Endothelial cell of umbilical vein (primary cell): Measurements from ENCODE around the gene SUSD6. TPM values are rescaled to one million over a fixed set of nuclear protein-coding genes. Genes with fewer than 3 reads are reported as not detected.

Experiments
- BruUV-seq: library from RNA; stranded (reverse); fragments of 400-500 nt; replicated peaks from 2 replicates; lab custom pipeline; 2021; lab: Mats Ljungman, UMichigan
- CTCF ChIA-PET: fragments of 300-600, 350-600 bp; sonication (Branson Sonifier 250); formaldehyde crosslinking; loops from one replicate; lab custom pipeline; 2021; ENCODE audit warnings: antibody characterized with exemption, inconsistent platforms; lab: Charles Lee
- POLR2A ChIA-PET: fragments of 300-600, 350-600 bp; sonication (Branson Sonifier 250); formaldehyde crosslinking; loops from one replicate; lab custom pipeline; 2021; ENCODE audit warnings: antibody characterized with exemption, inconsistent platforms; lab: Charles Lee
- DNase-seq: peaks from one replicate; pipeline ENCODE4 v3.0.0-alpha.2; 2011; ENCODE audit warnings: low read depth, low spot score
- FAIRE-seq: peaks from 2 replicates; lab custom pipeline; 2011; peaks lifted over from hg19 to GRCh38; lab: Jason Lieb, UNC
- H2AFZ ChIP-seq: 2 replicates; pipeline ENCODE4 v1.6.0; 2012; ENCODE audit warnings: low read depth, low read length, control low read depth, inconsistent platforms
- H3K27ac ChIP-seq: 2 replicates; pipeline ENCODE4 v1.5.1; 2011; ENCODE audit warnings: low read depth, mild to moderate bottlenecking, control low read depth, low read length, moderate library complexity; ENCODE audit not compliant: insufficient read depth
- H3K27me3 ChIP-seq, 2 experiments: 2 replicates each; pipeline versions ENCODE4 v1.6.0 to v1.6.1; 2011; ENCODE audit warnings: low read length in 2 of 2, mixed read lengths in 1 of 2; ENCODE audit not compliant: control insufficient read depth in 2 of 2, insufficient read depth in 2 of 2
- H3K36me3 ChIP-seq, 2 experiments: 2 replicates in 1 of 2; 3 replicates in 1 of 2; pipeline ENCODE4 v1.5.1; 2011; ENCODE audit warnings: low read length in 2 of 2, mild to moderate bottlenecking in 1 of 2, moderate library complexity in 1 of 2; ENCODE audit not compliant: control insufficient read depth in 2 of 2, insufficient read depth in 2 of 2; ENCODE audit errors: extremely low read depth in 1 of 2
- H3K4me1 ChIP-seq: 3 replicates; pipeline ENCODE4 v1.5.1; 2011; ENCODE audit warnings: mild to moderate bottlenecking, low read length; ENCODE audit not compliant: control insufficient read depth, insufficient read depth; ENCODE audit errors: extremely low read depth
- H3K4me2 ChIP-seq: 2 replicates; pipeline ENCODE4 v1.6.1; 2011; ENCODE audit warnings: low read length, control low read depth, mixed read lengths; ENCODE audit not compliant: insufficient read depth
- H3K4me3 ChIP-seq, 3 experiments: fragments of 200-600 bp in 1 of 3; sonication (generic), shearing (Covaris generic) in 1 of 3; replicated peaks in 1 of 3; 2 replicates each; pipeline ENCODE4 v1.5.1; 2011 to 2016; ENCODE audit warnings: control low read depth in 3 of 3, low read length in 3 of 3, mild to moderate bottlenecking in 2 of 3, inconsistent platforms in 1 of 3, low read depth in 1 of 3, moderate library complexity in 1 of 3; ENCODE audit not compliant: insufficient read depth in 1 of 3
- H3K79me2 ChIP-seq: 2 replicates; pipeline ENCODE4 v1.6.0; 2012; ENCODE audit warnings: low read length, inconsistent platforms; ENCODE audit not compliant: control insufficient read depth, insufficient read depth
- H3K9ac ChIP-seq: replicated peaks from 2 replicates; pipeline ENCODE3; 2011; ENCODE audit warnings: low read length, control low read depth; ENCODE audit not compliant: insufficient read depth; ENCODE audit errors: extremely low read depth
- H3K9me1 ChIP-seq: replicated peaks from 3 replicates; pipeline ENCODE4 v1.6.0; 2011; ENCODE audit warnings: mild to moderate bottlenecking, low read length; ENCODE audit not compliant: control insufficient read depth, insufficient read depth; ENCODE audit errors: extremely low read depth
- H3K9me3 ChIP-seq: replicated peaks from 2 replicates; pipeline ENCODE4 v1.5.1; 2012; ENCODE audit warnings: low read length, inconsistent platforms; ENCODE audit not compliant: control insufficient read depth, insufficient read depth
- H4K20me1 ChIP-seq: replicated peaks from 2 replicates; pipeline ENCODE3; 2011; ENCODE audit warnings: mild to moderate bottlenecking, low read length; ENCODE audit not compliant: control insufficient read depth, insufficient read depth; ENCODE audit errors: extremely low read depth
- CTCF ChIP-seq, 2 donors: IDR thresholded peaks; 1 replicate in 1 of 2; 2 replicates in 1 of 2; pipeline ENCODE4 v1.5.1; 2011; ENCODE audit warnings: low read length in 2 of 2, mild to moderate bottlenecking in 2 of 2, moderate library complexity in 2 of 2, control low read depth in 1 of 2, inconsistent platforms in 1 of 2, low read depth in 1 of 2; ENCODE audit not compliant: insufficient read depth in 1 of 2; ENCODE audit errors: extremely low read depth in 1 of 2
- EZH2 ChIP-seq: IDR thresholded peaks from 2 replicates; pipeline ENCODE4 v1.6.1; 2012; ENCODE audit warnings: borderline replicate concordance, low read depth, mild to moderate bottlenecking, moderate library complexity, low read length, inconsistent platforms; ENCODE audit not compliant: severe bottlenecking
- FOS ChIP-seq: IDR thresholded peaks from 2 replicates; pipeline ENCODE4 v1.6.1; 2011; ENCODE audit warnings: mild to moderate bottlenecking, low read length, moderate library complexity, borderline replicate concordance; ENCODE audit not compliant: insufficient read depth
- GATA2 ChIP-seq: IDR thresholded peaks from 2 replicates; pipeline ENCODE4 v1.7.0; 2011; ENCODE audit warnings: low read depth, mild to moderate bottlenecking, moderate library complexity, mixed read lengths, low read length; ENCODE audit not compliant: insufficient read length, insufficient read depth
- JUN ChIP-seq: IDR thresholded peaks from 2 replicates; pipeline ENCODE4 v1.6.1; 2011; ENCODE audit warnings: borderline replicate concordance, low read depth; ENCODE audit not compliant: insufficient read length, insufficient read depth
- MAX ChIP-seq: IDR thresholded peaks from 2 replicates; pipeline ENCODE4 v1.6.1; 2011; ENCODE audit not compliant: insufficient read depth, insufficient read length
- MYC ChIP-seq: IDR thresholded peaks from one replicate; pipeline ENCODE4 v1.6.1; 2011; ENCODE audit warnings: mild to moderate bottlenecking, low read depth, low read length
- POLR2A ChIP-seq: IDR thresholded peaks from 2 replicates; pipeline ENCODE4 v1.6.1; 2012; ENCODE audit warnings: low read depth, mild to moderate bottlenecking, control low read depth, low read length
- POLR2AphosphoS5 ChIP-seq: IDR thresholded peaks from 2 replicates; pipeline ENCODE4 v1.6.1; 2012; ENCODE audit warnings: low read depth, mild to moderate bottlenecking, control low read depth, low read length, moderate library complexity; ENCODE audit not compliant: insufficient read depth
- dilution Hi-C: fragments of 300-500 bp; cut with MboI; formaldehyde crosslinking; loops from one replicate; pipeline ENCODE4 v1.15.0; 2019; ENCODE audit warnings: low sequenced_read_pairs; ENCODE audit not compliant: extremely low pct_ligation_motif_present
- intact Hi-C: fragments of 100-400 bp; cut with micrococcal nuclease; formaldehyde crosslinking; loops from one replicate; pipeline ENCODE4 v1.10.0; 2022
- polyA plus RNA-seq, 4 experiments: library from polyadenylated mRNA; depleted of rRNA in 3 of 4; stranded (reverse) in 3 of 4; unstranded in 1 of 4; fragments of >200 nt; gene quantifications; 2 replicates each; pipeline versions ENCODE4 v1.2.1 to v1.2.3, GENCODE V29; 2011 to 2012; ENCODE audit warnings: missing spikeins in 1 of 4
- total RNA-seq: library from RNA; stranded (reverse); gene quantifications from 2 replicates; pipeline ENCODE4 v1.2.3, GENCODE V29; 2021

The SUSD6 gene
- total and polyA plus RNA-seq, 2 donors (not counting 3 experiments of a cell fraction or from before 2014, with no cell fraction given), result 13.4 to 19.5 TPM

GRCh38 chr14:69644814-69645213 is 33.4 kb downstream of the SUSD6 start:
- Histone ChIP-seq H2AFZ (no peak overlapping the region), H3K79me2 (peaks cover 23% of the 10 kb centered on the region), H3K4me2 (no peak overlapping the region), H3K9ac (no peak overlapping the region), H3K9me3 (no peaks in the 10 kb centered on the region), H3K27me3 (no peaks in the 10 kb centered on the region), H3K27ac (no peak overlapping the region), H3K4me1 (peaks cover 22% of the 10 kb centered on the region), H3K36me3 (no peaks in the 10 kb centered on the region), H3K4me3 (no peak overlapping the region), H4K20me1 (peaks cover 3% of the 10 kb centered on the region), H3K9me1 (no peaks in the 10 kb centered on the region)
- POLR2A ChIA-PET, result no interaction called here
- no TSS peak for BruUV-seq
- dilution Hi-C loops (no loop called here), intact Hi-C loops (no loop called here)
- no peak for TF ChIP-seq MAX
- TF ChIP-seq CTCF (IDR thresholded peaks at IDR 0.05; ENCODE audit: extremely low read depth in 1 of 2, insufficient read depth in 1 of 2, low read depth in 1 of 2, low read length in 2 of 2), result no peak
- TF ChIP-seq MYC, result no peak
- TF ChIP-seq POLR2AphosphoS5, result no peak
- no peak for TF ChIP-seq GATA2
- no peak for TF ChIP-seq EZH2
- no peak for TF ChIP-seq POLR2A
- TF ChIP-seq FOS, result no peak
- TF ChIP-seq JUN, result no peak
- CTCF ChIA-PET, result no interaction called here
- DNase-seq, result no peak
- FAIRE-seq, result no peak
